GM12892 (cell line): ENCODE measurements around the gene PEMT.

Experiments
- DNase-seq: peaks from one replicate; pipeline ENCODE4 v3.0.0; 2011; ENCODE audit not compliant: insufficient read length
- FAIRE-seq: peaks from 2 replicates; lab custom pipeline; 2011; peaks lifted over from hg19 to GRCh38; lab: Jason Lieb, UNC
- POLR2A ChIP-seq: IDR thresholded peaks from 2 replicates; pipeline ENCODE4 v1.6.1; 2011; ENCODE audit warnings: low read depth, low read length, control low read depth
- POLR2AphosphoS5 ChIP-seq: IDR thresholded peaks from 2 replicates; pipeline ENCODE4 v1.6.1; 2011; ENCODE audit warnings: low read depth, low read length, control low read depth
- TAF1 ChIP-seq: IDR thresholded peaks from 2 replicates; pipeline ENCODE4 v1.6.1; 2011; ENCODE audit warnings: low read depth, mild to moderate bottlenecking, control low read depth, low read length, borderline replicate concordance

The PEMT gene

GRCh38 chr17:17505610-17506171 is 85.8 kb downstream of the PEMT start:
- FAIRE-seq = no peak
- DNase-seq = no peak
- TF ChIP-seq POLR2A (no peak), POLR2AphosphoS5 (no peak), TAF1 (no peak)

GRCh38 chr17:17505151-17505550 is 86.4 kb downstream of the PEMT start:
- DNase-seq (no peak), FAIRE-seq (no peak)
- TF ChIP-seq POLR2AphosphoS5 (no peak), POLR2A (no peak), TAF1 (no peak)

GRCh38 chr17:17504341-17505140 is 87.0 kb downstream of the PEMT start:
- no peak for FAIRE-seq
- no peak for DNase-seq
- TF ChIP-seq POLR2A = no peak
- no peak for TF ChIP-seq TAF1
- no peak for TF ChIP-seq POLR2AphosphoS5

- DNase-seq (no peak), FAIRE-seq (no peak)
Observed at GRCh38 chr17:17503566-17504130, 87.9 kb downstream of the PEMT start.

GRCh38 chr17:17502741-17503565 is 88.6 kb downstream of the PEMT start:
- TF ChIP-seq POLR2AphosphoS5 = no peak
- TF ChIP-seq POLR2A = no peak
- TF ChIP-seq TAF1 = no peak
- no peak for FAIRE-seq

More at GRCh38 chr17:17503566-17504130, 87.9 kb downstream of the PEMT start:
- no peak for TF ChIP-seq POLR2AphosphoS5
- no peak for TF ChIP-seq POLR2A

GRCh38 chr17:17500999-17501605 is 90.4 kb downstream of the PEMT start:
- FAIRE-seq = no peak
- TF ChIP-seq POLR2A (no peak), TAF1 (no peak), POLR2AphosphoS5 (no peak)
- no peak for DNase-seq

More at GRCh38 chr17:17502741-17503565, 88.6 kb downstream of the PEMT start:
- no peak for DNase-seq

- no peak for FAIRE-seq
- no peak for TF ChIP-seq TAF1
- no peak for TF ChIP-seq POLR2A
- no peak for TF ChIP-seq POLR2AphosphoS5
- DNase-seq = no peak
Observed at GRCh38 chr17:17499402-17500145, 91.9 kb downstream of the PEMT start.

- DNase-seq = no peak
- no peak for FAIRE-seq
- TF ChIP-seq POLR2A = no peak
- no peak for TF ChIP-seq TAF1
- TF ChIP-seq POLR2AphosphoS5 = no peak
Observed at GRCh38 chr17:17498606-17499301, 92.8 kb downstream of the PEMT start.

GRCh38 chr17:17497845-17498520 is 93.5 kb downstream of the PEMT start:
- FAIRE-seq = no peak
- DNase-seq = no peak
- no peak for TF ChIP-seq POLR2AphosphoS5
- TF ChIP-seq TAF1 = no peak
- TF ChIP-seq POLR2A = no peak
